ENCODE results near the gene COTL1.
"Not testable (repeated sequence)": the region's sequence is repeated elsewhere in the genome, so short reads cannot be mapped to it uniquely, and the experiment has no call there.

COTL1 gene

GRCh38 chr16:84569382-84569987, 48.4 kb downstream of the COTL1 start:
- Mint-ChIP-seq H3K4me1 (ENCODE audit: low read depth) (peaks cover 41% of the 10 kb centered on the region), H3K4me3 (no peak overlapping the region), H3K36me3 (ENCODE audit: low read depth) (peaks cover 83% of the 10 kb centered on the region), H3K27me3 (ENCODE audit: low read depth) (no peaks in the 10 kb centered on the region), H3K9me3 (peaks cover 19% of the 10 kb centered on the region), H3K27ac (peak overlapping the region; percentile 9)

GRCh38 chr16:84568066-84568465, 49.8 kb downstream of the COTL1 start:
- Mint-ChIP-seq H3K36me3 (ENCODE audit: low read depth) (peaks cover 83% of the 10 kb centered on the region), H3K27me3 (ENCODE audit: low read depth) (no peaks in the 10 kb centered on the region), H3K4me3 (peak overlapping the region; percentile 20), H3K9me3 (peaks cover 19% of the 10 kb centered on the region), H3K4me1 (ENCODE audit: low read depth) (peaks cover 35% of the 10 kb centered on the region), H3K27ac (peak overlapping the region; percentile 46)

- H3K4me3 Mint-ChIP-seq: no peak overlapping the region
- peak overlapping the region; percentile 46 for H3K27ac Mint-ChIP-seq
- no peaks in the 10 kb centered on the region for H3K27me3 Mint-ChIP-seq (ENCODE audit: low read depth)
- H3K4me1 Mint-ChIP-seq (ENCODE audit: low read depth): peaks cover 33% of the 10 kb centered on the region
- H3K9me3 Mint-ChIP-seq: peaks cover 19% of the 10 kb centered on the region
- H3K36me3 Mint-ChIP-seq (ENCODE audit: low read depth): peaks cover 80% of the 10 kb centered on the region
Measured at GRCh38 chr16:84567286-84567962, 50.5 kb downstream of the COTL1 start.

GRCh38 chr16:84566545-84567257, 51.2 kb downstream of the COTL1 start:
- H3K4me1 Mint-ChIP-seq (ENCODE audit: low read depth): peaks cover 32% of the 10 kb centered on the region
- peaks cover 19% of the 10 kb centered on the region for H3K9me3 Mint-ChIP-seq
- H3K27me3 Mint-ChIP-seq (ENCODE audit: low read depth): no peaks in the 10 kb centered on the region

GRCh38 chr16:84565669-84566495, 52.0 kb downstream of the COTL1 start:
- no peak overlapping the region for H3K27ac Mint-ChIP-seq
- peaks cover 29% of the 10 kb centered on the region for H3K4me1 Mint-ChIP-seq (ENCODE audit: low read depth)
- no peaks in the 10 kb centered on the region for H3K27me3 Mint-ChIP-seq (ENCODE audit: low read depth)
- peaks cover 70% of the 10 kb centered on the region for H3K36me3 Mint-ChIP-seq (ENCODE audit: low read depth)
- no peak overlapping the region for H3K4me3 Mint-ChIP-seq
- H3K9me3 Mint-ChIP-seq: peaks cover 13% of the 10 kb centered on the region

More at GRCh38 chr16:84566545-84567257, 51.2 kb downstream of the COTL1 start:
- Mint-ChIP-seq H3K27ac (peak overlapping the region; percentile 35), H3K4me3 (no peak overlapping the region), H3K36me3 (ENCODE audit: low read depth) (peaks cover 76% of the 10 kb centered on the region)

- H3K27ac Mint-ChIP-seq: no peak overlapping the region
- H3K4me1 Mint-ChIP-seq (ENCODE audit: low read depth): peaks cover 20% of the 10 kb centered on the region
- peaks cover 59% of the 10 kb centered on the region for H3K36me3 Mint-ChIP-seq (ENCODE audit: low read depth)
- no peaks in the 10 kb centered on the region for H3K27me3 Mint-ChIP-seq (ENCODE audit: low read depth)
- no peaks in the 10 kb centered on the region for H3K9me3 Mint-ChIP-seq
- no peak overlapping the region for H3K4me3 Mint-ChIP-seq
Measured at GRCh38 chr16:84563786-84564420, 54.0 kb downstream of the COTL1 start.

GRCh38 chr16:84563064-84563715, 54.7 kb downstream of the COTL1 start:
- Mint-ChIP-seq H3K27ac (peak overlapping the region; percentile 69), H3K4me1 (ENCODE audit: low read depth) (peaks cover 13% of the 10 kb centered on the region), H3K9me3 (no peaks in the 10 kb centered on the region), H3K36me3 (ENCODE audit: low read depth) (peaks cover 53% of the 10 kb centered on the region), H3K27me3 (ENCODE audit: low read depth) (no peaks in the 10 kb centered on the region), H3K4me3 (no peak overlapping the region)

- H3K27ac Mint-ChIP-seq: no peak overlapping the region
- H3K4me3 Mint-ChIP-seq: no peak overlapping the region
- no peaks in the 10 kb centered on the region for H3K9me3 Mint-ChIP-seq
- H3K36me3 Mint-ChIP-seq (ENCODE audit: low read depth): peaks cover 48% of the 10 kb centered on the region
- H3K27me3 Mint-ChIP-seq (ENCODE audit: low read depth): no peaks in the 10 kb centered on the region
- peaks cover 12% of the 10 kb centered on the region for H3K4me1 Mint-ChIP-seq (ENCODE audit: low read depth)
Measured at GRCh38 chr16:84562174-84562815, 55.6 kb downstream of the COTL1 start.

- Mint-ChIP-seq H3K4me1 (ENCODE audit: low read depth) (peaks cover 9% of the 10 kb centered on the region), H3K27me3 (ENCODE audit: low read depth) (no peaks in the 10 kb centered on the region), H3K9me3 (no peaks in the 10 kb centered on the region), H3K4me3 (no peak overlapping the region), H3K27ac (no peak overlapping the region), H3K36me3 (ENCODE audit: low read depth) (peaks cover 39% of the 10 kb centered on the region)
Measured at GRCh38 chr16:84561291-84561690, 56.6 kb downstream of the COTL1 start.

GRCh38 chr16:84560269-84560668, 57.6 kb downstream of the COTL1 start:
- H3K9me3 Mint-ChIP-seq: no peaks in the 10 kb centered on the region
- H3K27me3 Mint-ChIP-seq (ENCODE audit: low read depth): no peaks in the 10 kb centered on the region
- peaks cover 29% of the 10 kb centered on the region for H3K36me3 Mint-ChIP-seq (ENCODE audit: low read depth)
- peaks cover 14% of the 10 kb centered on the region for H3K4me1 Mint-ChIP-seq (ENCODE audit: low read depth)
- no peak overlapping the region for H3K4me3 Mint-ChIP-seq
- H3K27ac Mint-ChIP-seq: peak overlapping the region; percentile 6

- Mint-ChIP-seq H3K27ac (peak overlapping the region; percentile 26), H3K36me3 (ENCODE audit: low read depth) (peaks cover 23% of the 10 kb centered on the region)
Measured at GRCh38 chr16:84559311-84559932, 58.5 kb downstream of the COTL1 start.

GRCh38 chr16:84558850-84559249, 59.0 kb downstream of the COTL1 start:
- H3K36me3 Mint-ChIP-seq (ENCODE audit: low read depth): peaks cover 25% of the 10 kb centered on the region
- not testable (repeated sequence) for H3K9me3 Mint-ChIP-seq; H3K4me3 Mint-ChIP-seq; H3K27ac Mint-ChIP-seq; H3K27me3 Mint-ChIP-seq (ENCODE audit: low read depth)
- H3K4me1 Mint-ChIP-seq (ENCODE audit: low read depth): peaks cover 26% of the 10 kb centered on the region

More at GRCh38 chr16:84559311-84559932, 58.5 kb downstream of the COTL1 start:
- H3K9me3 Mint-ChIP-seq: no peaks in the 10 kb centered on the region
- H3K4me3 Mint-ChIP-seq: no peak overlapping the region
- H3K4me1 Mint-ChIP-seq (ENCODE audit: low read depth): peaks cover 20% of the 10 kb centered on the region
- no peaks in the 10 kb centered on the region for H3K27me3 Mint-ChIP-seq (ENCODE audit: low read depth)

- Mint-ChIP-seq H3K4me3 (no peak overlapping the region), H3K9me3 (no peaks in the 10 kb centered on the region), H3K27ac (no peak overlapping the region), H3K36me3 (ENCODE audit: low read depth) (peaks cover 25% of the 10 kb centered on the region), H3K27me3 (ENCODE audit: low read depth) (no peaks in the 10 kb centered on the region), H3K4me1 (ENCODE audit: low read depth) (peaks cover 31% of the 10 kb centered on the region)
Measured at GRCh38 chr16:84557504-84557903, 60.4 kb downstream of the COTL1 start.
